Liver (tissue), 9 donors: ENCODE measurements around the gene PRM2. TPM values are rescaled to one million over a fixed set of nuclear protein-coding genes. Genes with fewer than 3 reads are reported as not detected.

Experiments
- DNase-seq: peaks from one replicate; pipeline ENCODE4 v3.0.0-alpha.2; 2017; ENCODE audit warnings: low spot score
- H3K27ac ChIP-seq, 2 donors: one replicate each; pipeline ENCODE4 v1.7.0; 2013; ENCODE audit warnings: inconsistent platforms in 2 of 2, low read length in 2 of 2, control low read depth in 1 of 2, low read depth in 1 of 2, mild to moderate bottlenecking in 1 of 2
- H3K27me3 ChIP-seq, 4 donors: one replicate each; pipeline versions ENCODE4 v1.6.1 to v1.7.0; 2013; ENCODE audit warnings: low read length in 3 of 4, inconsistent platforms in 1 of 4, mild to moderate bottlenecking in 1 of 4, moderate library complexity in 1 of 4; ENCODE audit not compliant: control insufficient read depth in 4 of 4, insufficient read depth in 4 of 4
- H3K36me3 ChIP-seq, 4 donors: one replicate each; pipeline versions ENCODE4 v1.6.1 to v1.7.0; 2013; ENCODE audit warnings: low read length in 3 of 4, mild to moderate bottlenecking in 3 of 4, low read depth in 1 of 4, moderate library complexity in 1 of 4; ENCODE audit not compliant: control insufficient read depth in 4 of 4, insufficient read depth in 3 of 4
- H3K4me1 ChIP-seq, 4 donors: one replicate each; pipeline versions ENCODE4 v1.6.1 to v1.7.0; 2013; ENCODE audit warnings: low read length in 3 of 4, mild to moderate bottlenecking in 3 of 4, moderate library complexity in 1 of 4; ENCODE audit not compliant: control insufficient read depth in 4 of 4, insufficient read depth in 4 of 4
- H3K4me3 ChIP-seq, 3 donors: one replicate each; pipeline versions ENCODE4 v1.6.1 to v1.7.0; 2013; ENCODE audit warnings: low read length in 3 of 3, control low read depth in 1 of 3, low read depth in 1 of 3, mild to moderate bottlenecking in 1 of 3
- H3K9ac ChIP-seq, 2 donors: one replicate each; pipeline ENCODE4 v1.7.0; 2013; ENCODE audit warnings: low read length in 2 of 2, mild to moderate bottlenecking in 2 of 2, moderate library complexity in 2 of 2, control low read depth in 1 of 2, low read depth in 1 of 2
- H3K9me3 ChIP-seq, 4 donors: one replicate each; pipeline versions ENCODE4 v1.6.1 to v1.7.0; 2013; ENCODE audit warnings: low read length in 3 of 4; ENCODE audit not compliant: control insufficient read depth in 4 of 4
- ATF3 ChIP-seq: IDR thresholded peaks from 2 replicates; pipeline ENCODE4 v1.6.1; 2016; ENCODE audit warnings: antibody characterized with exemption
- CTCF ChIP-seq: fragments of 150-350 bp; IDR thresholded peaks from 2 replicates; pipeline ENCODE4 v1.5.1; 2017; ENCODE audit warnings: improper control_type of control experiment, low read depth, low read length; ENCODE audit not compliant: missing input control
- EGR1 ChIP-seq, 2 donors: IDR thresholded peaks; 2 replicates each; pipeline ENCODE4 v1.6.1; 2016 to 2018; ENCODE audit warnings: antibody characterized with exemption in 2 of 2, low read depth in 2 of 2
- FOXA1 ChIP-seq: IDR thresholded peaks from 2 replicates; pipeline ENCODE4 v1.6.1; 2016; ENCODE audit warnings: antibody characterized with exemption
- FOXA2 ChIP-seq: IDR thresholded peaks from 2 replicates; pipeline ENCODE4 v1.6.1; 2016; ENCODE audit warnings: antibody characterized with exemption
- GABPA ChIP-seq, 2 donors: IDR thresholded peaks in 1 of 2; conservative IDR thresholded peaks in 1 of 2; 2 replicates each; pipeline ENCODE4 v1.6.1; 2016; ENCODE audit warnings: antibody characterized with exemption in 2 of 2, mild to moderate bottlenecking in 1 of 2, moderate library complexity in 1 of 2
- HNF4A ChIP-seq, 2 donors: conservative IDR thresholded peaks; 2 replicates each; pipeline ENCODE4 v1.6.1; 2016; ENCODE audit warnings: antibody characterized with exemption in 2 of 2, mild to moderate bottlenecking in 2 of 2
- HNF4G ChIP-seq: IDR thresholded peaks from 2 replicates; pipeline ENCODE4 v1.6.1; 2016; ENCODE audit warnings: antibody characterized with exemption
- JUND ChIP-seq, 2 donors: IDR thresholded peaks; 2 replicates each; pipeline ENCODE4 v1.6.1; 2016; ENCODE audit warnings: antibody characterized with exemption in 2 of 2
- NR2F2 ChIP-seq: IDR thresholded peaks from 2 replicates; pipeline ENCODE4 v1.6.1; 2016; ENCODE audit warnings: antibody characterized with exemption
- RAD21 ChIP-seq, 2 donors: IDR thresholded peaks; 2 replicates each; pipeline ENCODE4 v1.6.1; 2016; ENCODE audit warnings: antibody characterized with exemption in 2 of 2, mild to moderate bottlenecking in 2 of 2
- RXRA ChIP-seq, 2 donors: IDR thresholded peaks; 2 replicates each; pipeline ENCODE4 v1.6.1; 2017 to 2018; ENCODE audit warnings: antibody characterized with exemption in 2 of 2, mild to moderate bottlenecking in 1 of 2
- SP1 ChIP-seq: IDR thresholded peaks from 2 replicates; pipeline ENCODE4 v1.6.1; 2018; ENCODE audit warnings: antibody characterized with exemption, mild to moderate bottlenecking
- TAF1 ChIP-seq: conservative IDR thresholded peaks from 2 replicates; pipeline ENCODE4 v1.6.1; 2016; ENCODE audit warnings: antibody characterized with exemption, mild to moderate bottlenecking
- YY1 ChIP-seq: IDR thresholded peaks from 2 replicates; pipeline ENCODE4 v1.6.1; 2016; ENCODE audit warnings: antibody characterized with exemption, mild to moderate bottlenecking
- ZBTB33 ChIP-seq: IDR thresholded peaks from 2 replicates; pipeline ENCODE4 v1.6.1; 2016; ENCODE audit warnings: antibody characterized with exemption
- WGBS: extraction: QIAGEN DNeasy Blood & Tissue Kit; methylation state at CpG from one replicate; pipeline ENCODE4 v1.1.7; 2013; 5-methylcytosine and 5-hydroxymethylcytosine counted together
- polyA plus RNA-seq, 2 donors: library from polyadenylated mRNA; stranded (reverse) in 1 of 2; unstranded in 1 of 2; fragments of 200-250 nt in 1 of 2; fragments of >200 nt in 1 of 2; fragmentation: Nextera tagmentation in 1 of 2; extraction: Ambion mirVana in 1 of 2; gene quantifications; one replicate each; pipeline versions ENCODE4 v1.2.1 to v1.2.3, GENCODE V29; 2013 to 2015
- total RNA-seq, 2 donors: library from RNA; depleted of rRNA; stranded (reverse); fragments of >200 nt; gene quantifications; one replicate each; pipeline ENCODE4 v1.2.3, GENCODE V29; 2014
- TF ChIP-seq, protein P1 (sequence below): IDR thresholded peaks from 2 replicates; pipeline ENCODE4 v1.6.1; 2016; ENCODE audit warnings: antibody characterized with exemption
- TF ChIP-seq, protein P2 (sequence below): IDR thresholded peaks from 2 replicates; pipeline ENCODE4 v1.6.1; 2016; ENCODE audit warnings: antibody characterized with exemption, mild to moderate bottlenecking
- donor health status: healthy.
- donor health status: healthy.
- donor health status: healthy.
- donor health status: healthy.
- donor health status: healthy.

Gene PRM2
- total and polyA plus RNA-seq, 4 donors, result not detected

DNA sequence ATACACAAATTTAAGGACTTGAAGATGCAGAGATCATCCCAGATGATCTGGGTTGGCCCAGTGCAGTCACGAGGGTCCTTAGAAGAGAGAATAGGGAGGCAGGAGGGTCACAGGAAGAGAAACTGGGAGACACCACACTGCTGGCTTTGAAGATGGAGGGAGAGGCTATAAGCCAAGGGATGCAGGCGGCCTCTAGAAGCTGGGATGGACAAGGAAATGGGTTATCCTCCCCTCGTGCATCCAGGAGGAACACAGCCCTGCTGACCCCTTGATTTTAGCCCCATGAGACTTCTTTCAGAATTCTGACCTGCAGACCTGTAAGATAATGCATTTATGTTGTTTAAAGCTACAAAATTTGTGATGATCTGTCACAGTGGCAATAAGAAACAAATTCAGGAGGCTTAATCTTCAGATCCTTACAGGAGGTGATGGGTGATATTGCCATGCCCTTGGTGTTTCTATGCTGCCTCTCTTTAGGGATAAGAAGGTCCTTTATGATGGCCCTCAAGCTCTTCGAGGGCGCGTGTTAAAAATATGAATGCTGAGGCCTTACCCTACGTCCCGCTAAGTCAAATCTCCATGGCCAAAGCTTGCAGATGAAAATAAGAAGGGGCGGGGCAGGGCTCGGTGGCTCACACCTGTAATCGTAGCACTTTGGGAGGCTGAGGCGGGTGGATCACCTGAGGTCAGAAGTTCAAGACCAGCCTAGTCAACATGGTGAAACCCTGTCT lies 1.5 kb upstream of the PRM2 start:
- WGBS, result 92% methylated on average over 12 of the region's 12 CpGs
- no peak for TF ChIP-seq HNF4G
- TF ChIP-seq, protein P1, sequence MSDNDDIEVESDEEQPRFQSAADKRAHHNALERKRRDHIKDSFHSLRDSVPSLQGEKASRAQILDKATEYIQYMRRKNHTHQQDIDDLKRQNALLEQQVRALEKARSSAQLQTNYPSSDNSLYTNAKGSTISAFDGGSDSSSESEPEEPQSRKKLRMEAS, result no peak
- no peak for TF ChIP-seq SP1

DNA sequence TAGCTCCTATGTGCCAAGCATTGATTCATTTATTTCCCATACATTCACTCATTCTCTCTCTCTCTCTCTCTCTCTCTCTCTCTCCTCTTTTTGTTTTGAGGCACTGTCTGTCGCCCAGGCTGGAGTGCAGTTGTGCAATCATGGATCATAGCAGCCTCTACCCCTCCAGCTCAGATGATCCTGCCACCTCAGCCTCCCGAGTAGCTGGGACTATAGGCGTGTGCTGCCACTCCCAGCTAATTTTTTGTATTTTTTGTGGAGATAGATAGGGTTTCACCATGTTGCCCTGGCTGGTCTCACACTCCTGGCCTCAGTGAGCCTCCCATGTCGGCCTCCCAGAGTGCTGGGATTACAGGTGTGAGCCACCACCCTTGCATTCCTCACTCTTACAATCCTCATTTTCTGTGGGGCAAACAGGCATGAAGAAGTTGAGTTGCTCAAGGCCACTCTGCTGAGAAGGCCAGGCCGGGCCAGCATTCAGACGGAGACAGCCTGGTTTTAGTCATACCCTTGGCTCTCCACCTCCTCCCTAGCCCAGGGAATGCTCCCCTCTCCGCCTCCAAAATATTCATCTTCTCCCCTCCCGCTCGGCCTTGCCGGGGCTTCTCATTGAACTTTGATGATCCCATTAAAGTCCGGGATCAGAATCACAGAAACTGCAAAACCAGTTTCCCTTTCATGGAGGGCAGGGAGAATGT lies 765 bp upstream of the PRM2 start:
- DNase-seq, result no peak
- no peaks in the 10 kb centered on the region for H3K9me3 ChIP-seq

More for the DNA sequence above, 1.5 kb upstream of the PRM2 start:
- Histone ChIP-seq H3K4me1 (peaks cover 2 to 12% (median 10%) of the 10 kb centered on the region in 4 donors), H3K27me3 (no peaks in the 10 kb centered on the region), H3K4me3 (no peak overlapping the region), H3K27ac (no peak overlapping the region), H3K9me3 (no peaks in the 10 kb centered on the region), H3K9ac (no peak overlapping the region), H3K36me3 (no peaks in the 10 kb centered on the region)
- DNase-seq, result no peak

More for the DNA sequence above, 765 bp upstream of the PRM2 start:
- WGBS, result 89% methylated on average over 11 of the region's 11 CpGs
- Histone ChIP-seq H3K9ac (no peak overlapping the region), H3K4me3 (no peak overlapping the region), H3K36me3 (no peaks in the 10 kb centered on the region), H3K27me3 (no peaks in the 10 kb centered on the region), H3K27ac (no peak overlapping the region), H3K4me1 (peaks cover 2 to 12% (median 10%) of the 10 kb centered on the region in 4 donors)
- TF ChIP-seq JUND (IDR thresholded peaks at IDR 0.05), result no peak
- TF ChIP-seq ATF3, result no peak
- no peak for TF ChIP-seq HNF4A (conservative IDR thresholded peaks at IDR 0.05)
- no peak for TF ChIP-seq EGR1 (IDR thresholded peaks at IDR 0.05; ENCODE audit: low read depth in 2 of 2)
- TF ChIP-seq RXRA (IDR thresholded peaks at IDR 0.05), result no peak
- no peak for TF ChIP-seq GABPA (IDR thresholded peaks at IDR 0.05 in 1 of 2, conservative IDR thresholded peaks at IDR 0.05 in 1 of 2)
- no peak for TF ChIP-seq YY1
- no peak for TF ChIP-seq TAF1
- TF ChIP-seq, protein P2, sequence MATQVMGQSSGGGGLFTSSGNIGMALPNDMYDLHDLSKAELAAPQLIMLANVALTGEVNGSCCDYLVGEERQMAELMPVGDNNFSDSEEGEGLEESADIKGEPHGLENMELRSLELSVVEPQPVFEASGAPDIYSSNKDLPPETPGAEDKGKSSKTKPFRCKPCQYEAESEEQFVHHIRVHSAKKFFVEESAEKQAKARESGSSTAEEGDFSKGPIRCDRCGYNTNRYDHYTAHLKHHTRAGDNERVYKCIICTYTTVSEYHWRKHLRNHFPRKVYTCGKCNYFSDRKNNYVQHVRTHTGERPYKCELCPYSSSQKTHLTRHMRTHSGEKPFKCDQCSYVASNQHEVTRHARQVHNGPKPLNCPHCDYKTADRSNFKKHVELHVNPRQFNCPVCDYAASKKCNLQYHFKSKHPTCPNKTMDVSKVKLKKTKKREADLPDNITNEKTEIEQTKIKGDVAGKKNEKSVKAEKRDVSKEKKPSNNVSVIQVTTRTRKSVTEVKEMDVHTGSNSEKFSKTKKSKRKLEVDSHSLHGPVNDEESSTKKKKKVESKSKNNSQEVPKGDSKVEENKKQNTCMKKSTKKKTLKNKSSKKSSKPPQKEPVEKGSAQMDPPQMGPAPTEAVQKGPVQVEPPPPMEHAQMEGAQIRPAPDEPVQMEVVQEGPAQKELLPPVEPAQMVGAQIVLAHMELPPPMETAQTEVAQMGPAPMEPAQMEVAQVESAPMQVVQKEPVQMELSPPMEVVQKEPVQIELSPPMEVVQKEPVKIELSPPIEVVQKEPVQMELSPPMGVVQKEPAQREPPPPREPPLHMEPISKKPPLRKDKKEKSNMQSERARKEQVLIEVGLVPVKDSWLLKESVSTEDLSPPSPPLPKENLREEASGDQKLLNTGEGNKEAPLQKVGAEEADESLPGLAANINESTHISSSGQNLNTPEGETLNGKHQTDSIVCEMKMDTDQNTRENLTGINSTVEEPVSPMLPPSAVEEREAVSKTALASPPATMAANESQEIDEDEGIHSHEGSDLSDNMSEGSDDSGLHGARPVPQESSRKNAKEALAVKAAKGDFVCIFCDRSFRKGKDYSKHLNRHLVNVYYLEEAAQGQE, result no peak
- TF ChIP-seq ZBTB33, result no peak
- no peak for TF ChIP-seq NR2F2
- no peak for TF ChIP-seq FOXA1
- TF ChIP-seq, protein P1, result no peak
- no peak for TF ChIP-seq CTCF
- no peak for TF ChIP-seq SP1
- TF ChIP-seq FOXA2, result no peak
- TF ChIP-seq HNF4G, result no peak
- TF ChIP-seq RAD21 (IDR thresholded peaks at IDR 0.05), result no peak
